ENCODE results near the gene PTCSC3. TPM values are rescaled to one million over a fixed set of nuclear protein-coding genes. Genes with fewer than 3 reads are reported as not detected.
"Not testable (repeated sequence)": the region's sequence is repeated elsewhere in the genome, so short reads cannot be mapped to it uniquely, and the experiment has no call there.

The PTCSC3 gene
- total RNA-seq, 1 experiment from 2014 or later, result not detected

DNA sequence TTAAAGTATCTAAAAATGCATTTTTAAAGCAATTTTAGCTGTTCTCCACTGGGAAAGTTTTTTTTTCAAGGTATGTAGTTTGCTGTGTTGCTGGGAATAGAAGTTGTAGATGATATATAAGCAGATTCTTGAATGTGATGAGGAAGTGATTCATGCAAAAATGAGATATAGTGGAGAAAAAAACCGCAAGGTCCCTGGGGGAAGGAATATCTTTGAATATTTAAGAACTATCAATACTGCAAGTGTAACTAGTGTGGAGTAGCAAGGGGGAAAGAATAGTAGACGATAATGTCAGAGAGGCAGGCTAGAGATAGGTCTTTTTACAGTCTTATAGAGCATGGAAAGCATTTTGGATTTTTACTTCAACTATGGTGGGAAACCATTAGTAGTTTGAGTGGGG, 42.5 kb downstream of the PTCSC3 start:
- Histone ChIP-seq H3K4me3 (ENCODE audit: insufficient read depth, low read depth, low read length) (no peak overlapping the region), H3K27me3 (ENCODE audit: control insufficient read depth, insufficient read depth, low read length) (no peaks in the 10 kb centered on the region), H3K36me3 (replicated peaks; ENCODE audit: control insufficient read depth, insufficient read depth, low read length) (no peaks in the 10 kb centered on the region)
- DNase-seq, result no peak

DNA sequence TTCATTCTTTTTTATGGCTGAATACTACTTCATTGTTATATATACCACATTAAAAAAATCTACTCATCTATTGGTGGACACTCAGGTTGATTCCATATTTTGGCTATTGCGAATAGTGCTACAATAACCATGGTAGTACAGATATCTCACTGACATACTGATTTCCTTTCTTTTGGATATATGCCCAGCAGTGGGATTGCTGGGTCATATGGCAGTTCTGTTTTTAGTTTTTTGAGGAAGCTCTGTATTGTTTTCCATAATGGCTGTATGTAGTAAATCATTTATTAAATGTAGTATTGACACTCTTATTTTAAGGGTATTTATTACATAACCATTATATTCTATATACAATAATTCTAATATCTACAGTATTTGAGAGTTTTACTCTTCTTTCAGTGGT, 43.7 kb downstream of the PTCSC3 start:
- no peaks in the 10 kb centered on the region for H3K36me3 ChIP-seq (replicated peaks; ENCODE audit: control insufficient read depth, insufficient read depth, low read length)
- no peak for DNase-seq
- H3K4me3 ChIP-seq (ENCODE audit: insufficient read depth, low read depth, low read length), result no peak overlapping the region
- no peaks in the 10 kb centered on the region for H3K27me3 ChIP-seq (ENCODE audit: control insufficient read depth, insufficient read depth, low read length)

- Histone ChIP-seq H3K4me3 (ENCODE audit: insufficient read depth, low read depth, low read length) (no peak overlapping the region), H3K36me3 (replicated peaks; ENCODE audit: control insufficient read depth, insufficient read depth, low read length) (no peaks in the 10 kb centered on the region), H3K27me3 (ENCODE audit: control insufficient read depth, insufficient read depth, low read length) (no peaks in the 10 kb centered on the region)
- DNase-seq, result no peak
Measured at GRCh38 chr14:36130186-36130585, 46.3 kb downstream of the PTCSC3 start.

- peak; percentile 41 for DNase-seq
- Histone ChIP-seq H3K4me3 (ENCODE audit: insufficient read depth, low read depth, low read length) (no peak overlapping the region), H3K27me3 (ENCODE audit: control insufficient read depth, insufficient read depth, low read length) (no peaks in the 10 kb centered on the region), H3K36me3 (replicated peaks; ENCODE audit: control insufficient read depth, insufficient read depth, low read length) (no peaks in the 10 kb centered on the region)
Measured at GRCh38 chr14:36129181-36129580, 47.3 kb downstream of the PTCSC3 start.

DNA sequence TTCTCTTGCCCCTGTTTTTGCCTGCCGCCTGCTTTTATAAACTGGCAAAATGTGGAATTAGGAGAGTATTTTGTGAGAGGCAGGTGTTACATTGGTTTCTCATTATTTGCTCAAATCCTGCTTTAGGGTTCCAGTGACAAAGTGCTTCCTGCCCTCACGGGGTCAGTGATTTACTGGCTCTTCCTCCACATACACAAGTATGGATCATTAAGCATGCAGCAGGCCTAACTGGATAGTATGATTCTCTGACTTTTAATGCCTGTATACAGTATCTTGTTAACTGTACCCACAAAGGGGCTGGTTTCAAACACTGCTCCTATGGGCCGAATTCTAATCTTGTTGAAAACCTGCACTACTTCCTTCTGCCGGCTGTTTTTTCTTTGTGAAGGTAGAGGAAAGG, 63.2 kb downstream of the PTCSC3 start:
- Histone ChIP-seq H3K27me3 (ENCODE audit: control insufficient read depth, insufficient read depth, low read length) (no peaks in the 10 kb centered on the region), H3K4me3 (ENCODE audit: insufficient read depth, low read depth, low read length) (no peak overlapping the region), H3K36me3 (replicated peaks; ENCODE audit: control insufficient read depth, insufficient read depth, low read length) (no peaks in the 10 kb centered on the region)
- DNase-seq, result no peak

DNA sequence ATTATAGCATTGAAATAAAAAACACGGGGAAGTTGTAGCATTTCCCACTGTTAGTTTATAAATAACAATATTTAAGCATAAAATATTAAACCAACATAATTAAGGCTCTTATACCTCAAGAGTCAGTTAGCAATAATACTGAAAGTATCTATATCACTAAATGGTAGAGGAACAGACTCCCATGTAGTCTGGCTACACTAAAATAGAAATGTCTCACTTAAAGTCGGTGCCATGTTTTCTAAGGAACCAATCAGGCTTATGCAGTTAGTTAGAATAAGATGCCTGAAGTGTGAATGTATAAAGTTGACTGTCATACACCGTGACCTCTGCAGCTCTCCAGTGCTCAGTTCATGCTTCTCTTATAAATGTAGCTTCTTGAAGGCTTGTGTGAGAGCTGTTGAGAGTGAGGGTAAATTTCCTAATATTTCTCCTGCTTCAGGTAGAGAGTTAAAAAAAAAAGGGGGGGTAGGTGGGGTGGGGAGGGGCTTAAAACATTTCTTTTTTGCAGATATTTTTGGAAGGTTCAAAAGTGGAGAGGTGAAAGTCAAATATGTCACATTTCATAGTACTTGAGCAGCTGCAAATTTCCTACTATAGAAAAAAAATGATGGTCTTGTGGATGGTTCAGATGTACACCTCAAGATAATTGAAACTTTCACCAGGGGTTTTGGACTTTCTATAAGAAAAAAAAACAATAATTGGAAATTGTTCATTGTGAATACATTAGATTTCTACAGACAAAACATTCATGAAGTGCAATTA, 64.5 kb downstream of the PTCSC3 start:
- Histone ChIP-seq H3K36me3 (replicated peaks; ENCODE audit: control insufficient read depth, insufficient read depth, low read length) (no peaks in the 10 kb centered on the region), H3K4me3 (ENCODE audit: insufficient read depth, low read depth, low read length) (no peak overlapping the region), H3K27me3 (ENCODE audit: control insufficient read depth, insufficient read depth, low read length) (no peaks in the 10 kb centered on the region)
- DNase-seq, result no peak

GRCh38 chr14:36105401-36105800, 71.1 kb downstream of the PTCSC3 start:
- Histone ChIP-seq H3K27me3 (ENCODE audit: control insufficient read depth, insufficient read depth, low read length) (no peaks in the 10 kb centered on the region), H3K36me3 (replicated peaks; ENCODE audit: control insufficient read depth, insufficient read depth, low read length) (no peaks in the 10 kb centered on the region)
- DNase-seq, result peak; percentile 32

DNA sequence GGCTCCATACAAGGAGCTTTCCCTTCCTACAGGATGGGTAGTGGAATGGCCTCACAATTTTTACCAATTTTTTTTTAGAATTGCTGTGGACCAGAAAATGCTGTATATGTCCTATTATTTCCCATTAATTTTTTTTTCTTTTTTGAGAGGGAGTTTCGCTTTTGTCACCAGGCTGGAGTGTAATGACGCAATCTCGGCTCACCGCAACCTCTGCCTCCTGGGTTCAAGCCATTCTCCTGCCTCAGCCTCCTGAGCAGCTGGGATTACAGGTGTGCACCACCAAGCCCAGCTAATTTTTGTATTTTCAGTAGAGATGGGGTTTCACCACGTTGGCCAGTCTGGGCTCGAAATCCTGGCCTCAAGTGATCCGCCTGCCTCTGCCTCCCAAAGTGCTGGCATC, 72.3 kb downstream of the PTCSC3 start:
- H3K36me3 ChIP-seq (replicated peaks; ENCODE audit: control insufficient read depth, insufficient read depth, low read length); H3K4me3 ChIP-seq (ENCODE audit: insufficient read depth, low read depth, low read length); H3K27me3 ChIP-seq (ENCODE audit: control insufficient read depth, insufficient read depth, low read length); DNase-seq: not testable (repeated sequence)

More at GRCh38 chr14:36105401-36105800, 71.1 kb downstream of the PTCSC3 start:
- H3K4me3 ChIP-seq (ENCODE audit: insufficient read depth, low read depth, low read length), result no peak overlapping the region

GRCh38 chr14:36099619-36100018, 76.9 kb downstream of the PTCSC3 start:
- DNase-seq, result no peak
- H3K4me3 ChIP-seq (ENCODE audit: insufficient read depth, low read depth, low read length), result no peak overlapping the region
- no peaks in the 10 kb centered on the region for H3K27me3 ChIP-seq (ENCODE audit: control insufficient read depth, insufficient read depth, low read length)
- no peaks in the 10 kb centered on the region for H3K36me3 ChIP-seq (replicated peaks; ENCODE audit: control insufficient read depth, insufficient read depth, low read length)

- DNase-seq, result no peak
- no peak overlapping the region for H3K4me3 ChIP-seq (ENCODE audit: insufficient read depth, low read depth, low read length)
- no peaks in the 10 kb centered on the region for H3K36me3 ChIP-seq (replicated peaks; ENCODE audit: control insufficient read depth, insufficient read depth, low read length)
- H3K27me3 ChIP-seq (ENCODE audit: control insufficient read depth, insufficient read depth, low read length), result no peaks in the 10 kb centered on the region
Measured at GRCh38 chr14:36097356-36097755, 79.2 kb downstream of the PTCSC3 start.

- H3K27me3 ChIP-seq (ENCODE audit: control insufficient read depth, insufficient read depth, low read length), result no peaks in the 10 kb centered on the region
- DNase-seq, result no peak
- no peak overlapping the region for H3K4me3 ChIP-seq (ENCODE audit: insufficient read depth, low read depth, low read length)
- H3K36me3 ChIP-seq (replicated peaks; ENCODE audit: control insufficient read depth, insufficient read depth, low read length), result no peaks in the 10 kb centered on the region
Measured at GRCh38 chr14:36096090-36096489, 80.4 kb downstream of the PTCSC3 start.

GRCh38 chr14:36094963-36095362, 81.6 kb downstream of the PTCSC3 start:
- H3K4me3 ChIP-seq (ENCODE audit: insufficient read depth, low read depth, low read length), result no peak overlapping the region
- H3K36me3 ChIP-seq (replicated peaks; ENCODE audit: control insufficient read depth, insufficient read depth, low read length), result no peaks in the 10 kb centered on the region
- no peaks in the 10 kb centered on the region for H3K27me3 ChIP-seq (ENCODE audit: control insufficient read depth, insufficient read depth, low read length)
- no peak for DNase-seq

DNA sequence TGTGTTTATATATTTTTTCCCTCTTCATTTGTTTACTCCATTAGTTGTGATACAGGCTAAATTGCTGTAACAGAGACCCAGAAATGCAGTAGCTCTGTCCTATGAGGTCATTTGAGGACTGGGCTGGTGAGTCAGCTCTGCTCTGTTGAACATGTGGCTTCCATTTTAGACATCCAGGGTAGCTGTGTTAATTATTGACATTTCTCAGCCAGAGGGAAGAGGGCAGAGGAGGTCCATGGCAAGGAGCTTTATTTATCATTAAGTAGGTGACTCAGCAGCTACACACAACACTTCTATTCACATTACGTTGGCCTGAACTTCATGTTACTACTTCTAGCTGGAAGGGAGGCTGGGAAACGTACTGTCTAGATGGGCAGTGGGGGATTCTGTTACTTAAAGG, 85.4 kb downstream of the PTCSC3 start:
- Histone ChIP-seq H3K27me3 (ENCODE audit: control insufficient read depth, insufficient read depth, low read length) (no peaks in the 10 kb centered on the region), H3K4me3 (ENCODE audit: insufficient read depth, low read depth, low read length) (no peak overlapping the region), H3K36me3 (replicated peaks; ENCODE audit: control insufficient read depth, insufficient read depth, low read length) (no peaks in the 10 kb centered on the region)
- DNase-seq, result no peak

DNA sequence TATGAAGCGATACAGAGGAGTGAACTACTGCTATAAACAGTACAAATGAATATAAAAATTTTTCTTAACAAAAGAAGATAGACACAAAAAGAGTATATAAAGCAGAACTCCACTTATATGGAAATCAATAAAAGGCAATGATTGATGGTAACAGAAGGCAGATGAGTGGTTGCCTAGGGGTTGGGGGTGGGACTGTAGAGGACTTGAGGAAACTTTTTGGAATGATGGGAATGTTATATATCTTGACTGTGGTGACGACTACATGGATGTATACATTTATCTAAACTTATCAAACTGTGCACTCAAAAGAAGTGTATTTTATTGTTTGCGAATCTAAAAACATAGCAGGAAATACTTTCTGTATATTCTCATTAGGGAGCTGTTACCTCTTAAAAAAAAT, 89.1 kb downstream of the PTCSC3 start:
- no peaks in the 10 kb centered on the region for H3K36me3 ChIP-seq (replicated peaks; ENCODE audit: control insufficient read depth, insufficient read depth, low read length)
- H3K4me3 ChIP-seq (ENCODE audit: insufficient read depth, low read depth, low read length), result no peak overlapping the region
- no peaks in the 10 kb centered on the region for H3K27me3 ChIP-seq (ENCODE audit: control insufficient read depth, insufficient read depth, low read length)
- DNase-seq, result no peak

DNA sequence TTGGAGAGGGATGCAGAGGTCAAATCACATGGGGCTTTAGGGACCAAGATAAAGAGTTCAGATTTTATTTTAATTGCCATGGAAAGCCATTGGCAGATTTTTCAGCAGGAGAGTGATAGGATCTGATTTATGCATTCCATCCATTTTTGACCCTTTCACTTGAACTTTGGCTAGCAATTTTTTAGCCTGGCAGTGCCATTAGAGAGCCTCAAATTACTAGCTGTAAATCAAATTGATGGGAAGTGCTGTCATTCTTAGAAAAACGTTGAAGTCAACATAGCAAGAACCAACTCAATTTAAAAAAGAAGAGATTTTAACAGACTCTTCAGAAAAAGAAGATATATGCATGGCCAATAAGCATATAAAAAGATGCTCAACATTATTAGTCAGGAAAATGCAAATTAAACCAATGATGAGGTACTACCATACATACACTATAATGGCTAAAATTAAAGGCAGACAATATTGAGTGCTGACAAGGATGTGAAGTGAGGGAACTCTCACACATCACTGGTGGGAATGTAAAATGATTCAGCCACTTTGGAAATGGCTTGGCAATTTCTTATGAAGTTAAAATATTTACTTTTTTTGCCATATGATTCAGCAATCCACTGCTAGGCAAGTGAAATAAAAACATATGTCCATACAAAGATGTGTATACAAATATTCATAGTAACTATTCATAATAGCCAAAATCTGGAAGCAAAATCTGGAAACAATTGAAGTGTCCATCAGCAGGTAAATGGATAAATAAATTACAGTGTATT, 89.7 kb downstream of the PTCSC3 start:
- H3K36me3 ChIP-seq (replicated peaks; ENCODE audit: control insufficient read depth, insufficient read depth, low read length), result no peaks in the 10 kb centered on the region
- no peak for DNase-seq

More for the DNA sequence above, 89.7 kb downstream of the PTCSC3 start:
- H3K27me3 ChIP-seq (ENCODE audit: control insufficient read depth, insufficient read depth, low read length), result no peaks in the 10 kb centered on the region
- no peak overlapping the region for H3K4me3 ChIP-seq (ENCODE audit: insufficient read depth, low read depth, low read length)

All from H7 (cell line).